NB4 (cell line): ENCODE results near the gene POLA1.

Experiments
- CTCF ChIP-seq: IDR thresholded peaks from one replicate; pipeline ENCODE4 v1.5.1; 2012; ENCODE audit warnings: low read depth, low read length
- POLR2A ChIP-seq: IDR thresholded peaks from 2 replicates; pipeline ENCODE4 v1.6.1; 2011; ENCODE audit warnings: mild to moderate bottlenecking; ENCODE audit not compliant: insufficient read length; ENCODE audit errors: extremely low read depth

GRCh38 chrX:24659646-24660045, 34.1 kb upstream of the POLA1 start:
- TF ChIP-seq POLR2A: no peak
- no peak for TF ChIP-seq CTCF
